Stimulated activated CD8-positive, alpha-beta memory T cell treated with anti-CD3 and anti-CD28 coated beads, Interleukin-4, amount 100 ng/mL, for 4 hours (primary cell): Measurements from ENCODE around the gene PPP4C.

Source experiments
- DNase-seq, 2 donors: peaks; one replicate each; pipeline ENCODE4 v3.0.0-alpha.2; 2020; ENCODE audit warnings: low read depth in 2 of 2, low spot score in 1 of 2

The PPP4C gene

DNA sequence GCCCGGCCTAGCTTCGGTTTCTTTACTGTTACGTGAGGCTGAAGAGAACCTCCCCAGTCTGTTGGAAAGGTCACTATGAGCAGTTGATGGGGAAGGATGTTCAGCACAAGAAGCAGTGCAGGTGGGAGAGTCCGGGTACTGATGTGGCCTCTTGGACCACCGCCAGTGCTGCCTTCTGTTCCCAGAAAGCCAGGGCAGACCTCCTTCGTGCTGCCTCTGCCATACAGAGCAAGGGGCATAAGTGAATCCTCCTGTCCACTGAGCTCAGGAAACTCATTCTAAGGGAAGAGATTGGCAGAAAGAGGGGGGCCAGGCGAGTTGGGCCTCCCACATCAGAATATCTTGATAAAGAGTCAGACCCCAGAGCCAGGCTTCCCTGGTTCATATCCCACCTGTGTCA is 3.7 kb downstream of the PPP4C start:
- DNase-seq: no peak

DNA sequence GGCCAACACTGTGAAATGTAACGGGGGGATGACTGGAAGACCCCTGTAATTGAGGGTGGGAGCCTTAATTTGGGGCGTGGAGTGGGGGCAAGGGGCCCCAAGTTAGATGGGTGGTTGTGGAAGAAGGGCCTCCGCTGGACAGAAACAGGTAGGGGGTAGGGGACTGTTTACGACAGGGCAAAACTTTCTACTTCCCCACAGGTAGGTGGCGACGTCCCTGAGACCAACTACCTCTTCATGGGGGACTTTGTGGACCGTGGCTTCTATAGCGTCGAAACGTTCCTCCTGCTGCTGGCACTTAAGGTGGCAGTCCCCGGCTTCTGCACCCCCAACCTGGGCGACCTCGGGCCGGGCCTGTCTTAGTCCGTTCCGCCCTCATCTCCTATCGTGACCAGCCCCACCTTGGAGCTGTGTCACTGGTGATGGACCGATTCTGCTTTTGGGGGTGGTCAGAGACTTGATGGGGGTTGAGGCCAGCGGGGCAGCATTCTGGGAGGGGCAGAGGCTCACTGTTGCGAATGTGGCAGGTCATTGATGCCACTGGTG is 6.8 kb downstream of the PPP4C start:
- no peak for DNase-seq

GRCh38 chr16:30083216-30084055 is 7.6 kb downstream of the PPP4C start:
- no peak for DNase-seq

DNA sequence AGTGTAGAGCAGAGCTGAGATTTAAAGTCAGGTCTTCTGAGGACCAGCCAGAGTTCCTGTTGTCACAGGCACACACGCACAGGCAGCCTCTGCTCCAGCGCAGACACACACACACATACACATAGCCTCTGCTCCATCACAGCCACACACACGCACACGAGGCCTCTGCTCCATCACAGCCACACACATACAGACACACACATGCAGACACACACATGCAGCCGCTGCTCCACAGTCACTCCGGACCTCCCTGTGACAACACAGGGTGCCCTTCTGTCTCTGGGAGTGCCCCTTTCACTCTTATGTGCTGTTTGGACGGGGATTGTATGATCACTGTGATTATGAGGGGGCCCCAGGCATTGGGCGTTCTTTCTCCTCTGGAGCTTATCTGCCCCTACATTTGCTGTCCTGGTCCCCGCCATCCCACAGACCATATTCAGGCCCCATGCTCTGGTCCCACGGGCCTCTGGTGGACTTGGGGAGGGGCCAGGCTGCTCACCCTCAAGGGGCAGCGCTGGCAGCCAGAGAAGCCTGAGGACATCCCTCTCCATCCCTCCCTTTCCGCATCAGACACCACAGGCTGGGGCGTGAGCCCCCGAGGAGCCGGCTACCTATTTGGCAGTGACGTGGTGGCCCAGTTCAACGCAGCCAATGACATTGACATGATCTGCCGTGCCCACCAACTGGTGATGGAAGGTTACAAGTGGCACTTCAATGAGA is 8.5 kb downstream of the PPP4C start:
- DNase-seq: no peak

DNA sequence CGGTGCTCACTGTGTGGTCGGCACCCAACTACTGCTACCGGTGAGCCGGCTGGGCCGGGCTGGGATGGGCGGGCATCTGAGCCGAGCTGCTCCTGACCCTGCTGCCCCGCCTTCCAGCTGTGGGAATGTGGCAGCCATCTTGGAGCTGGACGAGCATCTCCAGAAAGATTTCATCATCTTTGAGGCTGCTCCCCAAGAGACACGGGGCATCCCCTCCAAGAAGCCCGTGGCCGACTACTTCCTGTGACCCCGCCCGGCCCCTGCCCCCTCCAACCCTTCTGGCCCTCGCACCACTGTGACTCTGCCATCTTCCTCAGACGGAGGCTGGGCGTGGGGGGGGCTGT is 9.0 kb downstream of the PPP4C start:
- no peak for DNase-seq

DNA sequence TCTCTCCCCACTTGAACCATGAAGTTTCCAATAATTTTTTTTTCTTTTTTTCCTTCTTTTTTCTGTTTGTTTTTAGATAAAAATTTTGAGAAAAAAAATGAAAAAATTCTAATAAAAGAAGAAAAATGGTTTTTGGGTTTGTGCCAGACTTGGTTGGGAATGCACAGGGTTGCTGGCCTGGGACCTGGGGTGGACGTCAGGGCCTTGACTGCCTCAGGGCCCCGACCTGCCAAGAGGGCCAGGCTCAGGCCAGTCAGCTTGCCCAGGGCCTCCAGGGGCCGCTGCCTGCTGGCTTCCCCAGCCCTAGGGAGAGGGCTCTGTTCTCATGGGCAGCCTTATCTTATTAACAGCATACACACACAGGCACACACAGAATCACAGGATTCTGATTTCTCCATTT is 9.5 kb downstream of the PPP4C start:
- DNase-seq: no peak

- no peak for DNase-seq
Measured at GRCh38 chr16:30085820-30086219, 10.0 kb downstream of the PPP4C start.

GRCh38 chr16:30086291-30087140 is 10.7 kb downstream of the PPP4C start:
- DNase-seq: no peak

GRCh38 chr16:30087181-30087898 is 11.5 kb downstream of the PPP4C start:
- DNase-seq: no peak

- no peak for DNase-seq
Measured at GRCh38 chr16:30088237-30088831, 12.5 kb downstream of the PPP4C start.

DNA sequence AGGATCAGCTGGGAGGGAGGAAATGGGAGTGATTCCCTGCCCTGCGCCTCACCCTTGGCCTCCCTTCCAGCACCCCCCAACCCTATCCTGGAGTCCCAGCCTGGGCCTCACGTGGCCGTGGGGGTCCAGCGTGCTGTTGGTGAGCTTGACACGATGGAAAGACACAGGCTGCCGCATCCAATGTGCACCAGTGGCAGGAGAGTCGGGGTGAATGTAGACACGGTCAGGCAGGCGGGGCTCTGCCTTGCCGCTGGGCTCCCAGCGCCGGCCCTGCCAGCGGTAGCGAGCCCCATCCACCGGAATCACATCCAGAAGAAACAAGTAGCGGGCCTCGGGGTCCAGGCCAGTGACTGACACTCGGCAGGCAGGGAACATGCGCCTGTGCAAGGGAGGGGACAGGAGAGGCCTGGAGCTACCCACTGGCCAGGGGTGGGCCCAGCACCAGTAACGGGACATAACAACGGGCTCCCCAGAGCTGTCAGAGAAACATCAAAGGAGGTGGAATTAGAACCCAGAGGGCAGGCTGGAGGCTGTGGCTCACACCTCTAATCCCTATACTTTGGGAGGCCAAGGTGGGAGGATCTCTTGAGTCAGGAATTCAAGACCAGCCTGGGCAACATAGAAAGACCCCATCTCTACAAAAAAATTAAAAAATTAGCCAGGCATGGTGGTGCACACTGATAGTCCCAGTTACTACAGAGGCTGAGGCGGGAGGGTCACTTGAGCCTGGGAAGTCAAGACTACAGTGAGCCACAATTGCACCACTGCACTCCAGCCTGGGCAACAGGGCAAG is 13.2 kb downstream of the PPP4C start:
- no peak for DNase-seq

GRCh38 chr16:30090610-30091331 is 15.0 kb downstream of the PPP4C start:
- no peak for DNase-seq

DNA sequence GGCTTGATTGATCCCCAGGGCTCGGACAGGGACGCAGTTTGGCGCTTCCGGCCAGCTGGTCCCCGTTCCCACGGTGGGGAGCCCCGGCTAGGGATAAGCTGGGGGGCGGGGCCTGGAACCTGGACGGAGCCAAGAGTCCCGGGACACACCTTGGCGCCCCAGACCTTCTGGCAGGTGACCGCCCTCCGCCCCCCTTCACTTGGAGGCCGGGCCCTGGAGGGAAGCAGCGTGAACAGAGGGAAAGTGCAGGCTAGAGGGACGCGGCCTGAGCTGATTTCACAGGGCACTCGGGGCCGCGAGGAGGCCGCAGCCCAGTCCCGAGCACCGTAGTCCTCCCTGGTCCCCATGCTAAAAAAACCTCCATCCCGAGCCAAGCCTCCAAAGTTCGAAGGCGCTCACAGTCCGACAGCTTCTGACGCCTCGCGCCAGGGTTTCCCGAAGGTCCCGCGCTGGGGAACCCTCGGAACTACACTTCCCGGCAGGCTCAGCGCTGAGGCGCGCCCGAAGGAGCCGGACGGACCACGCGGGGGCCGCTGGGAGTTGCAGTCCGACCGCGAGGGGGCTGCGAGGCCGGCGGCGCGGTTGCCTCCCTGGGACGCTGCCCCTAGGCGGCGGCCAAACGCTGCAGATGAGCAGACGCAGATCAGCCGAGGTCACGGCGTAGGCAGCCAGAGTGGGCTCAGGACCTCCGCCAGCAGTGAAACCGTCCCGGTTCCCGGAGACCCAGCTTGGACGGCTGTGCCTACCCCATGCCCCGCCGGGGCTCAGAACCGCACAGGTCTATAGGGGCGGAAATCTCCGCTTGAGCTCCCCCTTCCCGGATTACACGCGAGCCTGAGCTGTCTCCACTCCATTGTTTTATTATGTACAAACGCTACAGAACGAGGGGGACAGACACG is 15.9 kb downstream of the PPP4C start, which contains the start of gene TBX6:
TSS of gene TBX6 (minus strand) at position 451 of the 899 bp plus-strand sequence. CDS start 731 bp downstream, outside the sequence.
- peak; percentile 80 to 83 for DNase-seq

GRCh38 chr16:30092373-30093010 is 16.7 kb downstream of the PPP4C start:
- DNase-seq: peak in 1 of 2 donors; percentile 34

GRCh38 chr16:30094541-30095165 is 18.9 kb downstream of the PPP4C start:
- no peak for DNase-seq

- DNase-seq: no peak
Measured at GRCh38 chr16:30095166-30096078, 19.6 kb downstream of the PPP4C start.
